Amniotic stem cell (primary cell): ENCODE results near the gene CCR1.

Experiments used
- DNase-seq: peaks from one replicate; lab custom pipeline; 2025; lab: John Stamatoyannopoulos, UW

CCR1 gene

GRCh38 chr3:46208167-46208704 lies at the start of gene CCR1:
Gene CCR1, minus strand, starts transcription at chr3:46208313. Its CDS starts 4,000 bp downstream, at chr3:46204313.
- DNase-seq: no peak

- no peak for DNase-seq
These were observed 44.9 kb upstream of the CCR1 start for GRCh38 chr3:46252980-46253379.

GRCh38 chr3:46245146-46245545 lies 37.0 kb upstream of the CCR1 start:
- DNase-seq: no peak

- no peak for DNase-seq
These were observed 35.4 kb upstream of the CCR1 start for GRCh38 chr3:46243560-46243959.

- no peak for DNase-seq
These were observed 34.0 kb upstream of the CCR1 start, which contains the start of gene CCR3 for GRCh38 chr3:46242120-46242519. Gene CCR3, plus strand, starts transcription at chr3:46242460. Its CDS starts 22,699 bp downstream, at chr3:46265159.

- DNase-seq: no peak
These were observed 31.8 kb upstream of the CCR1 start for GRCh38 chr3:46239952-46240351.

- DNase-seq: no peak
These were observed 31.3 kb upstream of the CCR1 start for GRCh38 chr3:46239301-46239938.

GRCh38 chr3:46238386-46238785 lies 30.3 kb upstream of the CCR1 start:
- no peak for DNase-seq

GRCh38 chr3:46236294-46237054 lies 28.4 kb upstream of the CCR1 start:
- DNase-seq: no peak

- no peak for DNase-seq
These were observed 27.3 kb upstream of the CCR1 start for GRCh38 chr3:46235425-46235824.

- DNase-seq: no peak
These were observed 25.1 kb upstream of the CCR1 start for GRCh38 chr3:46233194-46233593.

GRCh38 chr3:46231323-46231722 lies 23.2 kb upstream of the CCR1 start:
- DNase-seq: no peak

- no peak for DNase-seq
These were observed 20.4 kb upstream of the CCR1 start for GRCh38 chr3:46228260-46229242.

- DNase-seq: no peak
These were observed 14.5 kb upstream of the CCR1 start for GRCh38 chr3:46222435-46223161.

- DNase-seq: no peak
These were observed 13.8 kb upstream of the CCR1 start for GRCh38 chr3:46221938-46222337.

- no peak for DNase-seq
These were observed 13.3 kb upstream of the CCR1 start for GRCh38 chr3:46221391-46221790.

GRCh38 chr3:46218196-46218709 lies 10.1 kb upstream of the CCR1 start:
- DNase-seq: no peak

GRCh38 chr3:46215810-46216414 lies 7.8 kb upstream of the CCR1 start:
- no peak for DNase-seq

GRCh38 chr3:46214751-46215352 lies 6.7 kb upstream of the CCR1 start:
- DNase-seq: no peak

- DNase-seq: no peak
These were observed 5.1 kb upstream of the CCR1 start for GRCh38 chr3:46213201-46213600.
